Measurements from ENCODE around the gene ANKUB1. TPM values are rescaled to one million over a fixed set of nuclear protein-coding genes. Genes with fewer than 3 reads are reported as not detected.

Gene ANKUB1
- total and polyA plus RNA-seq, 10 of the 15 experiments (the other 5 are each of a cell fraction or from before 2014, with no cell fraction given), result 0.08 TPM; not detected in 9

DNA sequence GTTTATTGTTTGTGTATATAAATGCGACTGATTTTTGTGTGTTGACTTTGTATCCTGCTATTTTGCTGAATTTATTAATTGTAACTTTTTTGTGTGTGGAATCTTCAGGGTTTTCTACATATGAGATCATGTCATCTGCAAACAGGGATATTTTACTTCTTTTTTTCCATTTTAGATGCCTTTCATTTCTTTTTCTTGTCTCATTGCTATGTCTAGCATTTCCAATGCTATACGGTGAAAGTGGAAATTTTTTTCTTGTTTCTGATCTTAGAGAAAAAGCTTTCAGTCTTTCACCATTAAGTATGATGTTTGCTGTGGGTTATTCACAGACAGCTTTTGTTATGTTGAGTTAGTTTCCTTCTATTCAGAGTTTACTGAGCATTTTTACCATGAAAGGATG lies 71.4 kb downstream of the ANKUB1 start:
- H3K4me2 ChIP-seq (ENCODE audit: control insufficient read depth, insufficient read depth), result no peak overlapping the region
- H3K79me2 ChIP-seq (ENCODE audit: control insufficient read depth, insufficient read depth, low read length), result no peaks in the 10 kb centered on the region
- RAD21 ChIA-PET (ENCODE audit: unreplicated experiment), result interaction anchor here (1.0 to 1.3 kb wide), 2 partner anchors 152 to 190 kb away, joined by 3 to 5 read pairs; no protein-coding TSS in a partner anchor
- H3K27ac ChIP-seq (ENCODE audit: control insufficient read depth, insufficient read depth), result no peak overlapping the region
- no peak for DNase-seq (ENCODE audit: low read depth, low spot score)
- H3K4me3 ChIP-seq, result no peak overlapping the region
- H3K9ac ChIP-seq (ENCODE audit: control insufficient read depth, insufficient read depth, low read length), result no peak overlapping the region
- POLR2A ChIA-PET, result no interaction called here
- H3K9me3 ChIP-seq (replicated peaks; ENCODE audit: control insufficient read depth, insufficient read depth, low read length), result peaks cover 2% of the 10 kb centered on the region; the same call in 2 of the 3 replicates
- CTCF ChIA-PET, result interaction anchor here (1.5 to 7.3 kb wide), 6 partner anchors 31 to 211 kb away, joined by 4 to 253 read pairs (median 25); partner anchors contain the start of gene COMMD2
- BruUV-seq (replicated peaks), result no TSS peak
- no peak for ATAC-seq
- SMC1A ChIA-PET (ENCODE audit: uncharacterized antibody, unreplicated experiment), result interaction anchor here (1.0 to 9.7 kb wide), 5 partner anchors 10 to 190 kb away, joined by 3 to 231 read pairs (median 5); partner anchors contain the start of gene WWTR1
- H3K4me1 ChIP-seq (ENCODE audit: control insufficient read depth, insufficient read depth, low read length), result no peaks in the 10 kb centered on the region
- TF ChIP-seq TCF7 (IDR thresholded peaks at IDR 0.05; ENCODE audit: borderline replicate concordance), result no peak
- TF ChIP-seq GABPA (IDR thresholded peaks at IDR 0.05; ENCODE audit: low read depth), result no peak
- no peak for TF ChIP-seq HDGF (IDR thresholded peaks at IDR 0.05)
- no peak for TF ChIP-seq ZZZ3 (IDR thresholded peaks at IDR 0.05; ENCODE audit: control insufficient read depth, insufficient read length, low read depth)
- TF ChIP-seq SP1 (IDR thresholded peaks at IDR 0.05; ENCODE audit: low read depth, low read length), result no peak
- TF ChIP-seq SMAD1 (IDR thresholded peaks at IDR 0.05; ENCODE audit: low read depth, partially characterized antibody), result no peak
- TF ChIP-seq ZNF24 (IDR thresholded peaks at IDR 0.05), result no peak
- no peak for TF ChIP-seq NFXL1 (IDR thresholded peaks at IDR 0.05; ENCODE audit: borderline replicate concordance)
- no peak for TF ChIP-seq ZNF274 (IDR thresholded peaks at IDR 0.05; ENCODE audit: insufficient read depth, insufficient read length)
- TF ChIP-seq, protein P1, sequence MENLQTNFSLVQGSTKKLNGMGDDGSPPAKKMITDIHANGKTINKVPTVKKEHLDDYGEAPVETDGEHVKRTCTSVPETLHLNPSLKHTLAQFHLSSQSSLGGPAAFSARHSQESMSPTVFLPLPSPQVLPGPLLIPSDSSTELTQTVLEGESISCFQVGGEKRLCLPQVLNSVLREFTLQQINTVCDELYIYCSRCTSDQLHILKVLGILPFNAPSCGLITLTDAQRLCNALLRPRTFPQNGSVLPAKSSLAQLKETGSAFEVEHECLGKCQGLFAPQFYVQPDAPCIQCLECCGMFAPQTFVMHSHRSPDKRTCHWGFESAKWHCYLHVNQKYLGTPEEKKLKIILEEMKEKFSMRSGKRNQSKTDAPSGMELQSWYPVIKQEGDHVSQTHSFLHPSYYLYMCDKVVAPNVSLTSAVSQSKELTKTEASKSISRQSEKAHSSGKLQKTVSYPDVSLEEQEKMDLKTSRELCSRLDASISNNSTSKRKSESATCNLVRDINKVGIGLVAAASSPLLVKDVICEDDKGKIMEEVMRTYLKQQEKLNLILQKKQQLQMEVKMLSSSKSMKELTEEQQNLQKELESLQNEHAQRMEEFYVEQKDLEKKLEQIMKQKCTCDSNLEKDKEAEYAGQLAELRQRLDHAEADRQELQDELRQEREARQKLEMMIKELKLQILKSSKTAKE (IDR thresholded peaks at IDR 0.05; ENCODE audit: low read depth, poor library complexity, severe bottlenecking), result no peak
- TF ChIP-seq RAD51 (IDR thresholded peaks at IDR 0.05), result no peak
- no peaks in the 10 kb centered on the region for H3K36me3 ChIP-seq (ENCODE audit: control insufficient read depth in 2 of 2, insufficient read depth in 2 of 2, low read length in 1 of 2)
- intact Hi-C loops (cut with micrococcal nuclease; ENCODE audit: unreplicated experiment) (no loop called here), in situ Hi-C loops (cut with MboI) (no loop called here)
- 70% methylated on average over 2 of the region's 2 CpGs for WGBS (ENCODE audit: insufficient coverage, insufficient replicate concordance, low lambda C conversion rate, missing lambda C conversion rate)
- FAIRE-seq, result no peak
- no peaks in the 10 kb centered on the region for H3K27me3 ChIP-seq (replicated peaks in 1 of 2; ENCODE audit: control insufficient read depth in 2 of 2, insufficient read depth in 2 of 2, low read length in 1 of 2)
- H4K20me1 ChIP-seq (ENCODE audit: control insufficient read depth, insufficient read depth), result no peaks in the 10 kb centered on the region
- H2AFZ ChIP-seq (ENCODE audit: control insufficient read depth, low read depth, low read length), result no peak overlapping the region

Measured in GM12878 (cell line).